Breast epithelium (tissue), 4 donors: ENCODE results near the gene NUDT15. TPM values are rescaled to one million over a fixed set of nuclear protein-coding genes. Genes with fewer than 3 reads are reported as not detected.

Experiments used
- DNase-seq, 2 donors: peaks; one replicate each; pipeline ENCODE4 v3.0.0-alpha.2; 2019; ENCODE audit warnings: low spot score in 2 of 2
- H3K27ac ChIP-seq, 2 donors: fragments of 200-600 bp; sonication (generic) in 1 of 2; one replicate each; pipeline ENCODE4 v1.5.1; 2016 to 2019; ENCODE audit warnings: mild to moderate bottlenecking in 1 of 2
- H3K27me3 ChIP-seq, 2 donors: fragments of 200-600 bp; sonication (generic) in 1 of 2; one replicate each; pipeline versions ENCODE4 v1.5.1 to v1.6.0; 2017 to 2019; ENCODE audit warnings: control low read depth in 1 of 2, mild to moderate bottlenecking in 1 of 2
- H3K36me3 ChIP-seq: fragments of 200-600 bp; one replicate; pipeline ENCODE4 v1.5.1; 2019
- H3K4me1 ChIP-seq, 2 donors: fragments of 200-600 bp; sonication (generic); one replicate each; pipeline ENCODE4 v1.5.1; 2016 to 2019; ENCODE audit warnings: control low read depth in 1 of 2
- H3K4me3 ChIP-seq, 3 donors: fragments of 200-600 bp; sonication (generic); 1 replicate in 2 of 3; 2 replicates in 1 of 3; pipeline ENCODE4 v1.5.1; 2016 to 2019; ENCODE audit warnings: mild to moderate bottlenecking in 3 of 3, moderate library complexity in 2 of 3
- H3K9me3 ChIP-seq, 2 donors: fragments of 200-600 bp; sonication (generic) in 1 of 2; one replicate each; pipeline ENCODE4 v1.5.1; 2016 to 2019; ENCODE audit warnings: control low read depth in 1 of 2
- CTCF ChIP-seq, 3 donors: fragments of 450-650 bp; IDR thresholded peaks; one replicate each; pipeline ENCODE4 v1.5.1; 2016 to 2017; ENCODE audit warnings: antibody characterized with exemption in 3 of 3, mild to moderate bottlenecking in 3 of 3, moderate library complexity in 3 of 3
- POLR2A ChIP-seq: fragments of 450-650 bp; IDR thresholded peaks from one replicate; pipeline ENCODE4 v1.6.1; 2016; ENCODE audit warnings: antibody characterized with exemption, mild to moderate bottlenecking, moderate library complexity
- POLR2AphosphoS5 ChIP-seq, 3 donors: sonication (generic); formaldehyde crosslinking; IDR thresholded peaks; one replicate each; pipeline ENCODE4 v1.6.1; 2017; ENCODE audit warnings: antibody characterized with exemption in 3 of 3
- intact Hi-C: fragments of 100-400 bp; cut with DNase I; formaldehyde crosslinking; loops from one replicate; pipeline ENCODE4 v1.15.1; 2023; ENCODE audit warnings: low total_unique reads
- total RNA-seq, 3 donors: library from RNA; depleted of rRNA; stranded (reverse); fragments of >200 nt; gene quantifications; one replicate each; pipeline ENCODE4 v1.1.0, GENCODE V29; 2016

NUDT15 gene
- total RNA-seq, 3 donors from 2014 or later: 8.0 to 12.1 (median 8.2) TPM

- no peak for DNase-seq
- intact Hi-C loops: no loop called here
- no peaks in the 10 kb centered on the region for H3K36me3 ChIP-seq
- H3K27ac ChIP-seq: no peak overlapping the region
- no peak for TF ChIP-seq POLR2AphosphoS5 (IDR thresholded peaks at IDR 0.05)
- no peak overlapping the region for H3K4me3 ChIP-seq
- H3K9me3 ChIP-seq: peaks cover 32 to 61% of the 10 kb centered on the region in 2 donors
- no peaks in the 10 kb centered on the region for H3K4me1 ChIP-seq
- H3K27me3 ChIP-seq: no peaks in the 10 kb centered on the region
Measured at GRCh38 chr13:48069573-48069972, 32.0 kb downstream of the NUDT15 start.

GRCh38 chr13:48070942-48071341, 33.4 kb downstream of the NUDT15 start:
- TF ChIP-seq CTCF (IDR thresholded peaks at IDR 0.05) (no peak), POLR2AphosphoS5 (IDR thresholded peaks at IDR 0.05) (no peak), POLR2A (no peak)
- H3K4me3 ChIP-seq: no peak overlapping the region
- no peak for DNase-seq
- no peak overlapping the region for H3K27ac ChIP-seq
- no peaks in the 10 kb centered on the region for H3K36me3 ChIP-seq
- no peaks in the 10 kb centered on the region for H3K4me1 ChIP-seq
- H3K27me3 ChIP-seq: no peaks in the 10 kb centered on the region
- H3K9me3 ChIP-seq: peaks cover 32 to 61% of the 10 kb centered on the region in 2 donors
- intact Hi-C loops: no loop called here

GRCh38 chr13:48072304-48072703, 34.8 kb downstream of the NUDT15 start:
- intact Hi-C loops: no loop called here
- Histone ChIP-seq H3K27me3 (no peaks in the 10 kb centered on the region), H3K9me3 (peaks cover 29 to 50% of the 10 kb centered on the region in 2 donors), H3K27ac (no peak overlapping the region), H3K4me1 (no peaks in the 10 kb centered on the region), H3K36me3 (no peaks in the 10 kb centered on the region), H3K4me3 (no peak overlapping the region)
- no peak for DNase-seq
- TF ChIP-seq POLR2A (no peak), POLR2AphosphoS5 (IDR thresholded peaks at IDR 0.05) (no peak)

GRCh38 chr13:48072787-48073186, 35.3 kb downstream of the NUDT15 start:
- DNase-seq: no peak
- TF ChIP-seq POLR2A: no peak
- no peak for TF ChIP-seq CTCF (IDR thresholded peaks at IDR 0.05)
- TF ChIP-seq POLR2AphosphoS5 (IDR thresholded peaks at IDR 0.05): no peak
- H3K36me3 ChIP-seq: no peaks in the 10 kb centered on the region
- H3K27ac ChIP-seq: no peak overlapping the region
- H3K4me1 ChIP-seq: no peaks in the 10 kb centered on the region
- H3K4me3 ChIP-seq: no peak overlapping the region
- peaks cover 29 to 45% of the 10 kb centered on the region in 2 donors for H3K9me3 ChIP-seq
- H3K27me3 ChIP-seq: no peaks in the 10 kb centered on the region
- intact Hi-C loops: no loop called here

GRCh38 chr13:48074006-48074405, 36.5 kb downstream of the NUDT15 start:
- TF ChIP-seq POLR2A (no peak), POLR2AphosphoS5 (IDR thresholded peaks at IDR 0.05) (no peak), CTCF (IDR thresholded peaks at IDR 0.05) (no peak)
- no peaks in the 10 kb centered on the region for H3K36me3 ChIP-seq
- H3K9me3 ChIP-seq: peaks cover 29 to 33% of the 10 kb centered on the region in 2 donors
- no peak overlapping the region for H3K27ac ChIP-seq
- H3K4me1 ChIP-seq: no peaks in the 10 kb centered on the region
- DNase-seq: no peak
- intact Hi-C loops: no loop called here
- H3K4me3 ChIP-seq: no peak overlapping the region
- H3K27me3 ChIP-seq: no peaks in the 10 kb centered on the region

GRCh38 chr13:48078251-48078656, 40.7 kb downstream of the NUDT15 start:
- H3K4me1 ChIP-seq: no peaks in the 10 kb centered on the region
- DNase-seq: no peak
- H3K27ac ChIP-seq: no peak overlapping the region
- H3K36me3 ChIP-seq: peaks cover 4% of the 10 kb centered on the region
- H3K27me3 ChIP-seq: no peaks in the 10 kb centered on the region
- intact Hi-C loops: no loop called here
- H3K9me3 ChIP-seq: no peaks in the 10 kb centered on the region
- no peak overlapping the region for H3K4me3 ChIP-seq
- TF ChIP-seq POLR2A: no peak
- no peak for TF ChIP-seq CTCF (IDR thresholded peaks at IDR 0.05)
- TF ChIP-seq POLR2AphosphoS5 (IDR thresholded peaks at IDR 0.05): no peak
